GM18868 (cell line): ENCODE measurements around the gene NRG2.

Experiments
- ATAC-seq: cut with Tn5 transposase; IDR thresholded peaks from one replicate; pipeline ENCODE4 v1.9.1; 2021; ENCODE audit warnings: mild to moderate bottlenecking, moderate library complexity; ENCODE audit not compliant: unreplicated experiment

The NRG2 gene

DNA sequence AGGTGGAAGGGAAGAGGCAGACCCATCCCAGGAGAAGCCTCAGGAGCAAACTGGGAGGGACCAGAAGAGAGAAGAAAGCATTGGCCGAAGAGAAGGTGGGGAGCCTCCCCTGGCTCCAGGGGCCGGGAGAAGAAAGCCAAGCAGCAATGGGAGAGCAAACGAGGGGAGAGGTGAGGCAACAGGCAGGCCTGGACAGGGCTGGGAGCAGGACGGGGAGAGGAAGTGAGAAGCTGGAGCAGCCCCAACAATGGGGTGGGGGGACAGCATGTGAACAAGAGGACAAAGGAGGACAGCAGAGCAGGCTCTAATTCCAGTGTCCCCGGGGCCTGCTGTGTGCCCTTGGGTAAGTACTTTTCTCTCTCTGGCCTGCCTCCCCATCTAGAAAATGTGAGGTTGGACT lies 132.2 kb downstream of the NRG2 start:
- no peak for ATAC-seq

DNA sequence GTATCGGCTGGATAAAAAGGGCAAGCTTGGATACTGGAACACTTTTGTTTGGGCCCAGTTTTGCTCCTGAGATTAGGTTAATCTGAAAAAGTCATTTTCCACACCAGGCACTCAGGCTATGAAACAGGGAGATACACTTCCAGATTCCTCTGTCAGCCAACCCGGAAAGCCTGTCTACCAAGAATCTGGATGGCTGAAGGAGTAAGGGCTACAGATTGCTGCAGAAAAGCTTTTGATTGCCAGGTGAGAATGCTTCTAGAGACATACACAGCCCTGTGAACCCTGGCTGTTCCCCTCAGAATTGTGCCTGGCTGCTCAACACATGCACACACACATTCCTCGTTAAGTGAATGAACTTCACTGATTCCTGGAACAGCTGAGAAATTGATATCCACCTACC lies 133.1 kb downstream of the NRG2 start:
- no peak for ATAC-seq

DNA sequence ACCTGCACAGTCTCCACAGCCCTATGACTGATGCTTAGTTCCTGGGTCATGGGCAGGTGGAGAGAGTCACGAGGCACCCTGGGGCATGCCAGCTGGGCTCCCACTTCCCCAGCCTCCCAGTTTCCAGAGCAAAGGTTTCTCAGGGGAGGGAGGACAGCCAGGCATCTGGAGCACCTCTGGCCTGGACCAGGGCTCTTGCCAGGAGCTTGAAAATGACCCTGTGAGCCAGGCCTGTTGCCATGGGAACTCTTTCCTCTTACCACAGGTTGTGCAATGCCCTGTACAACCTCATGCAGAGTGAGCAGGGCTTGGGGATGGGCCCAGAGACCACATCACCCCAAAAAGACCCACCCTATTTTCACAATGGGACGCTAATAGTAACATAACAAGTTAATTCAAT lies 134.3 kb downstream of the NRG2 start:
- no peak for ATAC-seq

DNA sequence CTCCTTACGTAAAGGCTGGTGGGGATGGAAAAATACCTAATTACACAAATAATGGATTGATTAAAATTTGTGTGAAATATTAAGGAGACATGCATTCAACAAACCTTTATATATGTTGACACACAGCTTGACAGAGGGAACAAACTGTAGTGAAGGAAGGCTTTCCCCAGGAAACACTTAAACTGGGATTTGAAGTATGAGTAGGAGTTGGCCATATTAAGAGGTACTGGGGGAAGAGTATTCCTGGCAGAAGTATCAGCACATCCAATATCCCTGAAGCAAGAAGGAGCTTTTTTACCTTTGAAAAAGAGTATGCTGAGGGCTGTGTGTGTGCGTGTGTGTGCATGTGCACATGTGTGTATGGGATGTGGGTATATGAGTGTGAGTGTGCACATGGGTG lies 136.4 kb downstream of the NRG2 start:
- no peak for ATAC-seq

DNA sequence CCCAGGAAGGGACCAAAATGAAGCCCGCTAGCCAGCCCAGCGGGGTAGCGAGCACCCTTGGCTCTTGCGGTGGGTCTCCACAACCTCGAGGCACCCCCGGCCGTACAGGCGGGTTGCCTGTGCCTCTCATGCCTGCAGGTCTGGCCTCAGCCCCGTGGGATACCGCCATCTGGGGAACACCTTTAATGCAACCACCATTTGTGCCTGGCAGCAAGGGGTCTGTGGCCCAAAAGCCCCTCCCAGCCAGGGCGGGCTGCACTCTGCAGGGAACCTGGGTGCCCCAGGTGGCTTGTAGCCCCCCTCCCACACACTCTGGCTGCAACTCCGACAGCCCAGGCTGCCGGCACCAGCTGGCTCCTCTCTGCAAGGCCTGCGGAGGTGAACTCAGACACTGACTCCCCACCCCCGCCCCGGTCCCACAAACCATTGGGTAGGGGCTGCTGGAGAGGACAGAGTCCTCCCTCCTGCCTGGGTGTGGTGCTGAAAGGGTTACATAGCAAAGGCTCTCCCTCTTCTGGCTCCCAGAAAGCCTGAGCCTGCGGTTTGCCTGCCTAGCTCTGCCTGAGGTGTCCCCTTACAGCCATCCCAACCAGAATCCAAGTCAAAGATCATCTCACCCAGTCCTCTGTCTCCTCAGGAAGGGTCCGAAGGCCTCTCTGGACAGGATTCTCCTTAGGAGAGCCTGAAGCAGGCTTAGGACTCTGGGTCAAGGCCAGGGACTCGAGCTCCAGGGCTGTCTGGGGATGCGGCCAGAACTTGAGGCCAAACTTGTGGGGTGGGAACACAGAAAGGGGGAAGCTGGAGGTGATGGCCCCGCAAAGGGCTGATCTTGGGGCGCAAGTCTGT lies 138.1 kb downstream of the NRG2 start:
- ATAC-seq = no peak

DNA sequence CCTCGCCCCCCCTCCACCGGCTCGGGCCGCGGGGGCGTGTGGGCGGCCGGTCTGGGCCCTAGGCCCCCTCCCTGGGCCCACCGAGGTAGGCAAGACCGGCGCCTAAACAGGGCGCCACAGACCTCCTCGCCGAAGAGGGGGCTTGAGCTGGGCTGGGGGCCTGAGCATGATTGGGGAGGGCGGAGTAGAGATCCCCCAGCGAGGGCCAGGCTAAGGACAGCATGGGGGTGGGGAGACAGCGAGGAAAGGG lies 138.6 kb downstream of the NRG2 start:
- ATAC-seq = no peak

DNA sequence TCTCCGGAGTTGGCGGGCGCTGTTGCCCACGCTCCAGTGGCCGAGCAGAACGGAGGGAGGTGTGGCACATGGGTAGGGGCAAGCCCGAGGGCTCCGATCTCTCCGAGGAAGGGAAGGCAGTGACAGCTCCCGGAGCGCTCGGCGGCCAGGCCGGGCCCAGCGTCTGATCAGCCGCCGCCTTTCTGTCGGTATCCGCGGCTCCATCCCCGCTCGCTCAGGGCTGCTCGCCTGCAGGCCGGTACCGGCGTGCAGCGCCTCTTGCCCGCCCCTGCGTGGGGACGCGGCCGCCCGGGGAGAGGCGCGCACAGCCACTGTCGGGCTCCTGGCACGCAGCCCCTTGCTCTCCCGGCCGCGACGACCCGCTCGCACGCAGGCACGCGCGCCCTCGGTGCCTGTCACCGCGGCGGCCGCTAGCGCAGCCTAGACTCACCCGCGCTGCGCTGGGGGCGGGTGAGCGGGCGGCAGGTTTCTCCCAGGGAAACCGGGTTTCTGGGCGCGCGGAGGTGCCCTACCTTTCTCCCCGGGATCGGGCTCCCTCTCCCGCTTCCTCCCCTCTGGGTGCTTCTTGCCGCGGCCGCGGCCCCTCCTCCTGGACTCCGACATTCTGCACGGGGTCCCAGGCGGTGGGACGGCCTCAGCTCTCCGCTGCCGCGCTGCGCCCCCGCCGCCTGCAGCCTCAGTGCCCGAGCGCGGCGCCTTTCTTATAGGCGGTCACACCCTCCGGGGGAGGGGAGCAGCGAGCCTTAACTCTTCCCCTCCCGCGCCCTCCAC lies 139.1 kb downstream of the NRG2 start:
- peak; percentile 65 for ATAC-seq

DNA sequence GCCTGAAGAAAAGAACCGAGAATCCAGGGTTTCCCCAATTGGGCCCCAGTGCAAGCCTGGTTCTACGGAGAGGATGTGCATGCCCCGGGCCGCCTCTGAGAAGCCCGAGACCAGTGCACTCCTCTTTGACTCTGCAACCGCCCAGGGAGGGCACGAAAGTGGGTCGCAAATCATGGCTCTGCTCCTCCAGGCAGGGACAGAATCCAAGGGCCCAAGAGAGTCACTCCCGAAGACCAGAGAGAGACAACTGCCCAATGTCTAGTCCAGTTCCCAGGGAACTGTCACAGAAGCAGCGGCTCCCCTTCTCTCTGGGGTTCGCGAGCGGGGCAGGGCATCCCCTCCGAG lies 139.7 kb downstream of the NRG2 start:
- peak; percentile 28 for ATAC-seq

DNA sequence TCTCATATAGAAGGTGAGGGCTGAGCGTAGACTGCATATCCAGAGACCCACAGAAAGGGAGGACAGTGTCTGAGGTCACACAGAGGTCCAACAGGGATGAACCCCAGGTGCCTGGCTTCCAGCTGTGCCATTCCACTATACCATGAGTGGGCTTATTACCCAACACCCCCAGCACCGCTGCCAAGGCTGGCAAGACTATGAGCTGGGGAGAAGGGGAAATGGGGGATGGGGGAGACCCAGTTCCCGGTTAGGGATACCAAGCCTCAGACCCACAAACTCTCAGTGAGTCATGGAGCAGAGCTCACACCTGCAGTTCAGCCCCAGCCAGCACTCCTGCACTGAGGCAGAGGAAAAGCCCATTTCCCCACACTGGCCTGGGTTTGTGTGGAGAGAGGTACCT lies 141.1 kb downstream of the NRG2 start:
- no peak for ATAC-seq

DNA sequence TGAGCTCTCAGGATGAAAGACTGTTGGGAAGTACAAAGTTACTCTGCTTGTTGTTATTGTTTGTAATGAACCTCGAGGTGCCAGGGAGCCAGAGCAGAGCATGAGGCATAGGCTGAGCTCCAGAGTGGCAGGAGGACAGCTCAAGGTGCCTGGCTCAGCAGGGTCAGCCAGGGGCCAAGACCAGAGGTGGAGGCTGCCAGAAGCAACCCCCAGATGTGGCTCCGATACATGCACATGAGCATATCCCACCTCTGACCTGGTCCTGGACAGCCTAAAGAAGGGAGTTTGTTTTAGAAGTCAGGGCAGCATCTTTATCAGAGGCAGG lies 141.9 kb downstream of the NRG2 start:
- no peak for ATAC-seq

DNA sequence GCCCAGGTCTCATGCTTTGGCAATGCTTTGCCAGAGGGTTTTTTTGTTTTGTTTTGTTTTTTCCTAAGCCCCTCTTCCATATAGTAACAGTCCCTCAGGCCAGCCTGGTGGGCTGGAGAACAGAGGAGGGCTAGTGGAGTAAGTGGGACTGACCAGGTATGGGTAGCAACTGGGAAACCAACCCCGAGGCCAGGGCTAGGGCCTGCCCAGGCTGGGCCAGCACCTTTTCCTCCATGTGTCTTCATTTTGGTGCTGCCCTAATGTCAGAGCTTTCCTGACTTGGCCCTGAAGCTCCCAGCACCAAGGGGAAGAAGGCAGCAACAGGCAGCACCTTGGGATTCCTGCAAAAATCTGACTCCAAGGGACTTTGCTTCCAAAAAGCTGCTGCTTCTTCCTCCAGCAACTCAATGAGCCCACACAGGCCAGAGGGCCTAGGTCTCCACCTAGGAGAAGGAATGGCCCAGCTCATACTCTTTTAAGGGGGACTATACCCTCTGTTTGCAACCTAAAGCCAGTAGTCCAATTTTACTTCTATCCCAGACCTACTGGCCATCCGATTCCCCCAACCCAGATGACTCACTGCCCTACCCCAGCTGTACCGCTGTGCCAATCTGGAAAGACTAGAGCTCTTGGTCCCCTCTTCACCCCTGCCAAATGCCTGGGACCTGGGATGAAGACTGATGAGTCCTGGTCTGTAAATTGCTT lies 142.4 kb downstream of the NRG2 start:
- no peak for ATAC-seq

DNA sequence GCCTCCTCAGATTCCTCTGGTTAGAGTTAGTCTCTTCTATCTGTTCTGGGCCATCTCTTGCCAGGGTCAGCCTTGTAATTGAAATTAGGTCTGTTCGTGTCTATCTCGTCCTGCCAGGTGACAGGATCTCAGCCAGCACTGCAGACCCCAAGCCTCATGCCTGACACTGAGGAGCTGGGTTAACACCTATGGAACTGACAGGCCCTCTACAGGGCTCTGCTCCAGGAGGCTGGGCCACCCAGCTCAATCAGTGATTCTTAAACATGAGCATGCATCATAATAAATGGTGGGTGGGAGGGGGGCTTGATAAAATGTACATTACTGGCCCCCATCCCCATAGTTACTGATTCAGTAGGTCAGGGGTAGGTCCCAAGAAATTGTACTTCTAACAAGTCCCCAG lies 144.1 kb downstream of the NRG2 start:
- ATAC-seq = no peak

DNA sequence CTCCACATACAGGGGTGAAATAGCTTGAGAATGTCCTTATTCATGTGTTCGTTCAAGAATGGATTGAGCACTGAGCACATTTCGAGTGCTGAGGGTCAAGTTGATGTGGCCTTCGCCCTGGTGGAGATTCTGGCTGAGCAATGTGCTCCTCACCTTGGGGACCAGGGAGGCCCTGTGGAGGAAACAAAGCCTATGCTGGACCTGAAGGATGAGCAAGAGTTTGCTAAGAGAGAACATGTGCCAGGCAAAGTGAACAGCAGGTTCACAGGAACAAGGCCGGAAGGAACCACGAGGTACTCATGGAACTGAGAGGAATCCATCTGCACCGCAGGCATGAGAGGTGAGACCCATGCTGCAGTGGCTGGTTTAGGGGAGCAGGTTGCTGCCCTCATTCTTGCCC lies 145.1 kb downstream of the NRG2 start:
- ATAC-seq = no peak

DNA sequence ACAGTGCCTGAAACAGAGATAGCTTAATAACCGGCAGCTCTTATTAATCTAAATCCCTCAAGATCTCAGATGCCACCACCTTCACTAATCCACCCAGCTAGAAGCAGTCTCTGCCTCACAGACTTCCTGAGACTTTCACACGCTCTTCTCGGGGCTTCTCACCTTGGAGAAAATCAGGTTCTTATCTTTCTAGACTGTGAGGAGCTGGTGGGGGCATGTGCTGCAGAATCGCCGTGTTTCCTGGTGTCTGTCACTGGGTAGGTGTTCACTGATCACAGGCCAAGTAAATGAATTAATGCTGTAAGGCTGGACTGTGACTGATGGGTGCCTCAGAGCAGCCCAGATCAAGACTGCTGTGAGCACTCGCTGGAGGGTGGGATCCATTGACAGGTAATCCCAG lies 145.8 kb downstream of the NRG2 start:
- no peak for ATAC-seq

DNA sequence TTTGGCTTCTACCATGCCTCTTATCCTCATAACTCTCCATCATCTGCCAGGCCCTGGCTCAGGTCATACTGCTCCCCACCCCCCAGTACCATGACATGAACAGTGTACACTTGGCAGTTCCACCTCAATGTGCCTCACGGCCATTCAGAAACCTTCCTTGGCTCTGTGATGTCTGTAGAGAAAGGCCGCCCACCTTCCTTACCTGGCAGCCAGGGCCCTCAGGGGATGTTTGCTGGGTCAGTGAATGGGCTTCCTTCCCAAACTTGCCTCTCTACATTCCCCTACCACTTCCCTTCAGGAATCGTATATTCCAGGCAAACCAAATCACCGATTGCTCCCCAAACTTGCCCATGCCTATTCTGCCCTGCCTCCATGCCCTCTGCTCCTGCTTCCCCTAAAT lies 146.4 kb downstream of the NRG2 start:
- ATAC-seq = no peak

DNA sequence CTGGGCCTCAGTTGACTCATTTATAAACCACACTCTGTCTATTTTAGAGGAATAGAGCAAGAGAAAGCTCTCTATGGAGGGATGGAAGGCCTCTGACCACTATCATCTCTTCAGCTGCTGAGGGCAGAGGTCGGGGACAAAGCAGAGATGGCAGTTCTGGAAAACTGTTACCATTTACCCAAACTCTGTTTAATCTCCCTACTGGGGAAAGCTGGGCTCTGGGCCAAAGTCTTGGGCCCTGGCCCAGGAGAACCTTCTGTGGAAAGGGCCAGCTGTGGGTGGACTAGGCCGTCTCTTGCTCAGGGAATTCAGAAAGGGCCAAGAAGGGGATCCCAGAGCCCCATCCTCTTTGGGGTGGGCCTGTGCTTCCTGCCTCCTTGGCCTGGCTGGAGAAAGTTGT lies 147.5 kb downstream of the NRG2 start:
- ATAC-seq = no peak

DNA sequence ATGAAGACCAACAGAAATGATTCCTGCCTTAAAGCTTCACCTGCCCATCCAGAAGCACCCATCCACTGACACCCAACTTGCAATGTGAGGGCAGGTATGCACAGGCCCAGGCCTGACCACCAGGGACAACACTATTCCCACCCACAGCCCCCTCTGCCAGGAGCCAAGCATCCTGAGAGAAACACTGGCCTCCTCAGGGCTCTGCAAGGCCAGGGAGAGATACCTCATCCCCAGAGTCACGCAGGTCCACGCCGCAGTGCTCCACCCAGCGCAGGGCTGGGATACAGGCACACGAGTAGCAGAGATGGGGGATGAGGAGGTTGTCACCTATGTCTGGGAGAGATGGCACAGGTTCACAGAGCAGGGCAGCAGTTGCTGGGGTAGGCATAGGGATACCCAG lies 148.1 kb downstream of the NRG2 start:
- no peak for ATAC-seq

DNA sequence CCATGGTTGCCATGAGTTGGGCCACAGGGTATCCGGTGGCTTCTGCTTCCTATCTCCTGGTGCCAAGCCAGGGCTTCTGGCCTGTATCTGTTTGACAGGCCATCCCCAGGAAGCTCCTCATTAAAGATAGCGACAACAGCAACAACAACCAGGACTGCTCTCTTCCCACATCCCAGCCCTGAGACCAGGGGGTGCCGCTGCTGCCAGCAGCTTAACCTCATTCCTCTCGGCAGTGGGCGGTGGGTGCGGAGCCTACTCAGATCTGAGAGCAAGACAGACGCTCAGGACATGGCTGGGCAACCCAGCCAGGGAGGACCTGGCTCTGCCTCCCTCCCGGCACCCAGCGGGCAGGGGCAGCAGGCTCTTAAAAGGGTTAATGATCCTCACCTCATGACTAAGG lies 149.2 kb downstream of the NRG2 start:
- no peak for ATAC-seq

DNA sequence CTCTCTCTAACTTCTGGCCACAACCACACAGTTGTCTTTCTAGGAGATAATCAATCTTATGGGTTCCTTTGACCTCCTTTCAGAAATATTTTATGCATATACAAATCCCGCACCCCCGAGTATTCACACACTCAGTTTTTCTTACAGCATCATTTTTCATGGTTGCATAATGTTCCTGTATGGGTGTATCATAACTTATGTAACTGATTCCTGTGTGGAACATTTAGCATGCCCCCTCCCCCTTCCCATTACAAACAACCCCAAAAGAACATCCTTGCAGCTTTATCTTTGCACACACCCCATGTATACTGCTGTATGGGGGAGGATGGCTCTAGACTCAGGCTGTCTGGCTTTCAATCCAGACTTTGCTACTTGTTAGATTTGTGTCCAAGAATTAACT lies 153.7 kb downstream of the NRG2 start:
- ATAC-seq = no peak

DNA sequence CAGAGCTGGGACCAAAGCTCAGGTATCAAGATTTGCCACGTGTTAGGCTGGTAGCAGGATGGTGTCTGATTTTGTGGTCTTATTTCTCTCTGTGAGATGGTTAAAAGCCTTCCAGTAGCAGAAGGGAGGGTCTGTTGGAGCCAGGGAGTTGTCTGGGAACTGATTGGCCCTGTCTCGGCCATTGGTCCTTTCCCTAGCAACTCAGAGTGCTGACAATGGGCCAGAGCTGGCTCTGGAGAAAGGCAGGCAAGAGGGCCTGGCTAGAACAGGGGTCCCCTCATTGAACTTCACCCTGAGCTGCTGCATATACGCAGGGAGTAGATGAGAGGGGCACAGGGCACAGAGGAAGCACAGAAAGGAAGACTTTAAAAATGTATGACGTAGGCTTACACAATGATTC lies 154.7 kb downstream of the NRG2 start:
- no peak for ATAC-seq

DNA sequence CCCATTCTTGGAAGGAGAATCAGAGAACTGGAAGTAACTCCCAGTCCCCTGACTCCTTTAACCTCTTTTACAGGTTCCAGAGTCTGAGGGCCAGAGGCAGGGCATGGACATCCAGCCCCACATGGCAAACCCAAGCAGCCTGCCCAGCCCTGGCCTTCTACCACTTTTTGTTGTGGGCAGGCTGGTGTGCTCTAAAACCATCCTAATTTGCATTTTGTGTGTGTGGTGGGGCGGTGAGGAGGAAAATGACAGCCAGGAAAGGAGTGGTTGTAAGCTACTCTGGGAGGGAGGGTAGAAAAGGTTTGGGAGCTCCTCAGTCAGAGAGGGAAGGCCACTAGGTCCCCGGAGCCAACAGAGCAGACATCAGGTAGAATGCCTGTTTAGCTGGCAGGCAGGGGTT lies 156.9 kb downstream of the NRG2 start:
- no peak for ATAC-seq

DNA sequence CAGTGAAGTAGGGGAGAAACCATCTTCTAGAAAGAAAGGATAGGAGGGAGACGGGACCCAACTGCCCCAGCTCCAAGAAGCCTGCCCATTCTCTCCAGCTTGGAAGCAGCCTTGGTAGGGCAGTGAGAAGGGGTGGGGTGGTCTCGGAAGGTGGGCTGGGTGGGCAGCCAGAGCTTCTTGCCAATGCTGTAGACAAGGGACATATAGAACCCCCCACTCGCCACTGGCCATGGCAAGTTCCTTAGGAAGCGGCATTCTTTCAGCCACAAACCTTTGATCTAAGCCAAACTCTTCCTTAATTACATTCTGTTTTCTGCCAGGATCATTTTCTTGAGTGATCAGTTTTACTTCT lies 157.3 kb downstream of the NRG2 start:
- no peak for ATAC-seq
